Measurements from ENCODE around the gene PITPNM3.

PITPNM3 gene

GRCh38 chr17:6488008-6488539 is 68.3 kb downstream of the PITPNM3 start:
- ATAC-seq, result no peak

GRCh38 chr17:6487251-6488007 is 68.9 kb downstream of the PITPNM3 start:
- TF ChIP-seq ZC3H10 (CRISPR knock-in tag; IDR thresholded peaks at IDR 0.05), result no peak
- no peak for TF ChIP-seq PPARA (CRISPR knock-in tag; IDR thresholded peaks at IDR 0.05; ENCODE audit: borderline replicate concordance)
- TF ChIP-seq BACH2 (CRISPR knock-in tag; IDR thresholded peaks at IDR 0.05; ENCODE audit: borderline replicate concordance), result no peak
- no peak for TF ChIP-seq ESRRG (CRISPR knock-in tag; IDR thresholded peaks at IDR 0.05)
- no peak for TF ChIP-seq RARB (CRISPR knock-in tag; IDR thresholded peaks at IDR 0.05)
- TF ChIP-seq TCF4 (CRISPR knock-in tag; IDR thresholded peaks at IDR 0.05; ENCODE audit: borderline replicate concordance), result no peak
- no peak for TF ChIP-seq ZNF8 (CRISPR knock-in tag; IDR thresholded peaks at IDR 0.05)
- TF ChIP-seq TSHZ2 (CRISPR knock-in tag; IDR thresholded peaks at IDR 0.05), result no peak
- TF ChIP-seq OSR1 (CRISPR knock-in tag; IDR thresholded peaks at IDR 0.05), result no peak
- no peak for TF ChIP-seq ISL1 (CRISPR knock-in tag; IDR thresholded peaks at IDR 0.05)
- no peak for TF ChIP-seq PATZ1 (CRISPR knock-in tag; IDR thresholded peaks at IDR 0.05; ENCODE audit: borderline replicate concordance)
- no peak for TF ChIP-seq ZFP30 (CRISPR knock-in tag; IDR thresholded peaks at IDR 0.05)
- ATAC-seq, result no peak

More at GRCh38 chr17:6488008-6488539, 68.3 kb downstream of the PITPNM3 start:
- TF ChIP-seq CREB5 (CRISPR knock-in tag; IDR thresholded peaks at IDR 0.05; ENCODE audit: low read depth) (no peak), CSRNP3 (CRISPR knock-in tag; IDR thresholded peaks at IDR 0.05) (no peak), ZFP30 (CRISPR knock-in tag; IDR thresholded peaks at IDR 0.05) (no peak), RARB (CRISPR knock-in tag; IDR thresholded peaks at IDR 0.05) (no peak), PATZ1 (CRISPR knock-in tag; IDR thresholded peaks at IDR 0.05; ENCODE audit: borderline replicate concordance) (no peak), ZFP3 (CRISPR knock-in tag; IDR thresholded peaks at IDR 0.05) (peak; percentile 97), ZC3H10 (CRISPR knock-in tag; IDR thresholded peaks at IDR 0.05) (no peak)

GRCh38 chr17:6485646-6486412 is 70.5 kb downstream of the PITPNM3 start:
- TF ChIP-seq ARNTL (CRISPR knock-in tag; IDR thresholded peaks at IDR 0.05; ENCODE audit: borderline replicate concordance, low read depth) (no peak), BACH2 (CRISPR knock-in tag; IDR thresholded peaks at IDR 0.05; ENCODE audit: borderline replicate concordance) (no peak), GLIS3 (CRISPR knock-in tag; IDR thresholded peaks at IDR 0.05) (no peak)
- ATAC-seq, result no peak

Data from SK-N-SH treated with all-trans-retinoic acid at 6 μM for 48 hours (cell line).